ENCODE results near the gene TIMELESS.
"Not testable (repeated sequence)": the region's sequence is repeated elsewhere in the genome, so short reads cannot be mapped to it uniquely, and the experiment has no call there.

The TIMELESS gene

GRCh38 chr12:56461235-56462159 lies 12.3 kb upstream of the TIMELESS start:
- no peak for TF ChIP-seq CTCF (IDR thresholded peaks at IDR 0.05; ENCODE audit: borderline replicate concordance, insufficient read depth, low read depth, low read length)
- no peak overlapping the region for H3K4me3 ChIP-seq (ENCODE audit: low read depth, low read length)

GRCh38 chr12:56457817-56458216 lies 8.6 kb upstream of the TIMELESS start:
- H3K4me3 ChIP-seq (ENCODE audit: low read depth, low read length), result no peak overlapping the region
- TF ChIP-seq CTCF (IDR thresholded peaks at IDR 0.05; ENCODE audit: borderline replicate concordance, insufficient read depth, low read depth, low read length), result no peak

- TF ChIP-seq CTCF (IDR thresholded peaks at IDR 0.05; ENCODE audit: borderline replicate concordance, insufficient read depth, low read depth, low read length), result no peak
- H3K4me3 ChIP-seq (ENCODE audit: low read depth, low read length), result no peak within 1 kb of the TSS
Observed at GRCh38 chr12:56454557-56454956, 5.3 kb upstream of the TIMELESS start, which contains the start of gene MIP. Gene MIP (minus strand): TSS chr12:56454657. CDS start chr12:56454613, 44 bp downstream.

- no peak for TF ChIP-seq CTCF (IDR thresholded peaks at IDR 0.05; ENCODE audit: borderline replicate concordance, insufficient read depth, low read depth, low read length)
- no peak overlapping the region for H3K4me3 ChIP-seq (ENCODE audit: low read depth, low read length)
Observed at GRCh38 chr12:56451147-56451546, 1.9 kb upstream of the TIMELESS start.

GRCh38 chr12:56450241-56450640 lies 1.0 kb upstream of the TIMELESS start:
- no peak for TF ChIP-seq CTCF (IDR thresholded peaks at IDR 0.05; ENCODE audit: borderline replicate concordance, insufficient read depth, low read depth, low read length)
- no peak overlapping the region for H3K4me3 ChIP-seq (ENCODE audit: low read depth, low read length)

GRCh38 chr12:56449622-56449984 lies 377 bp upstream of the TIMELESS start:
- TF ChIP-seq CTCF (IDR thresholded peaks at IDR 0.05; ENCODE audit: borderline replicate concordance, insufficient read depth, low read depth, low read length), result no peak
- H3K4me3 ChIP-seq (ENCODE audit: low read depth, low read length), result peak overlapping the region; percentile 87

GRCh38 chr12:56443208-56443607 lies 6.0 kb downstream of the TIMELESS start:
- not testable (repeated sequence) for H3K4me3 ChIP-seq (ENCODE audit: low read depth, low read length)
